Neural cell (in vitro differentiated cells): Measurements from ENCODE around the gene PLCZ1.

ENCODE experiments used
- CTCF ChIP-seq: fragments of 450-650 bp; IDR thresholded peaks from 2 replicates; pipeline ENCODE4 v1.5.1; 2014; ENCODE audit warnings: antibody characterized with exemption, mild to moderate bottlenecking, moderate library complexity; ENCODE audit not compliant: poor library complexity, severe bottlenecking
- EP300 ChIP-seq: fragments of 450-650 bp; conservative IDR thresholded peaks from 2 replicates; pipeline ENCODE4 v1.6.1; 2014; ENCODE audit warnings: antibody characterized with exemption, mild to moderate bottlenecking, moderate library complexity; ENCODE audit not compliant: poor library complexity, severe bottlenecking
- EZH2 ChIP-seq: fragments of 200-600, 300-800 bp; shearing (Covaris generic), sonication (generic); IDR thresholded peaks from 2 replicates; pipeline ENCODE4 v1.6.1; 2014; ENCODE audit warnings: antibody characterized with exemption, low read length, borderline replicate concordance, mild to moderate bottlenecking; ENCODE audit not compliant: insufficient read depth, poor library complexity, severe bottlenecking
- MXI1 ChIP-seq: fragments of 450-650 bp; conservative IDR thresholded peaks from 2 replicates; pipeline ENCODE4 v1.6.1; 2014; ENCODE audit warnings: antibody characterized with exemption, mild to moderate bottlenecking; ENCODE audit not compliant: poor library complexity, severe bottlenecking
- SMC3 ChIP-seq: fragments of 450-650 bp; conservative IDR thresholded peaks from 2 replicates; pipeline ENCODE4 v1.6.1; 2014; ENCODE audit warnings: antibody characterized with exemption, mild to moderate bottlenecking, moderate library complexity; ENCODE audit not compliant: poor library complexity
- TAF1 ChIP-seq: IDR thresholded peaks from 2 replicates; pipeline ENCODE4 v1.6.1; 2012; ENCODE audit warnings: low read depth

GRCh38 chr12:18658829-18659228 lies 79.0 kb downstream of the PLCZ1 start:
- TF ChIP-seq TAF1 = no peak
- no peak for TF ChIP-seq EZH2
- no peak for TF ChIP-seq CTCF
- no peak for TF ChIP-seq MXI1
- TF ChIP-seq SMC3 = no peak
- TF ChIP-seq EP300 = no peak
